Right lobe of liver (tissue), 4 donors: ENCODE results near the gene PGS1.

Experiments
- CTCF ChIP-seq, 4 donors: fragments of 200-600 bp in 3 of 4; fragments of 450-650 bp in 1 of 4; IDR thresholded peaks; one replicate each; pipeline versions ENCODE4 v1.5.1 to v1.8.0; 2016 to 2022; ENCODE audit warnings: antibody characterized with exemption in 4 of 4, mild to moderate bottlenecking in 2 of 4
- POLR2A ChIP-seq: fragments of 450-650 bp; IDR thresholded peaks from one replicate; pipeline ENCODE4 v1.6.1; 2017; ENCODE audit warnings: antibody characterized with exemption, mild to moderate bottlenecking
- donor health status: DM: no; HTN: no; CAD: no.
- donor health status: DM: no; HTN: no; CAD: no.
- donor health status: DM: no; HTN: yes; CAD: no.

DNA sequence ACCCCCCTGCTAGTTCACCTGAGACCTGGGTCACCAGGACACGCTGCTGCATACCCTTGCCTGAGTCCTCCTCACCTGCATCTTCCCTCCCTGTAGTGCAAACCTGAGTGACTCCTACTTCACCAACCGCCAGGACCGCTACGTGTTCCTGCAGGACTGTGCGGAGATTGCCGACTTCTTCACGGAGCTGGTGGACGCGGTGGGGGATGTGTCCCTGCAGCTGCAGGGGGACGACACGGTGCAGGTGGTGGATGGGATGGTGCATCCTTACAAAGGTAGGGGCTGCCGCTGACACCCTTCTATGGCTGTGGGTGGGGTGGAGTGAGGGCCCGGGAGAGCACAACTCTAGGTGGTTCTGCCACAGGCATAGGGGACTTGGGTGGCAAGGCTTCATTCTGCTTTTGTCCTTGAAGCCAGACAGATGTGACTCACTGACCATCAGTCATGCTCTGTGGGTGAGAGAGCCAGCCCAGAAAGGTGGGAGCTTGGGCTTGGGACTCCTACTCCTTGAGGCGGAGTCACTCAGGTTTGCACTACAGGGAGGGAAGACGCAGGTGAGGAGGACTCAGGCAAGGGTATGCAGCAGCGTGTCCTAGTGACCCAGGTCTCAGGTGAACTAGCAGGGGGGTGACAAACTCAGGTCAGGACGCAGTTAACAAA is 22.3 kb downstream of the PGS1 start:
- no peak for TF ChIP-seq CTCF (IDR thresholded peaks at IDR 0.05)
- no peak for TF ChIP-seq POLR2A
